H9 (cell line): Measurements from ENCODE around the gene CDH13. TPM values are rescaled to one million over a fixed set of nuclear protein-coding genes. Genes with fewer than 3 reads are reported as not detected.

Experiments used
- DNase-seq: peaks from one replicate; pipeline ENCODE4 v3.0.0-alpha.2; 2017
- H2AFZ ChIP-seq: one replicate; pipeline ENCODE4 v1.6.1; 2013; ENCODE audit warnings: mild to moderate bottlenecking, low read length, control low read depth, moderate library complexity
- H2AK5ac ChIP-seq: 2 replicates; pipeline ENCODE4 v1.6.1; 2013; ENCODE audit warnings: low read length, control low read depth, mixed read lengths; ENCODE audit not compliant: insufficient read length
- H2BK120ac ChIP-seq: one replicate; pipeline ENCODE4 v1.6.1; 2013; ENCODE audit warnings: low read depth, mild to moderate bottlenecking, low read length, control low read depth, inconsistent platforms; ENCODE audit not compliant: poor library complexity, severe bottlenecking
- H2BK12ac ChIP-seq: 2 replicates; pipeline ENCODE4 v1.6.1; 2013; ENCODE audit warnings: low read length, control low read depth, mixed read lengths, low read depth; ENCODE audit not compliant: insufficient read length
- H2BK15ac ChIP-seq: 2 replicates; pipeline ENCODE4 v1.6.1; 2013; ENCODE audit warnings: low read depth, low read length, control low read depth
- H2BK20ac ChIP-seq: one replicate; pipeline ENCODE4 v1.6.1; 2013; ENCODE audit warnings: low read depth, mild to moderate bottlenecking, low read length, control low read depth, inconsistent platforms; ENCODE audit not compliant: poor library complexity, severe bottlenecking
- H2BK5ac ChIP-seq: 2 replicates; pipeline ENCODE4 v1.6.1; 2013; ENCODE audit warnings: low read length, control low read depth, mixed read lengths; ENCODE audit not compliant: insufficient read length
- H3K14ac ChIP-seq: 2 replicates; pipeline ENCODE4 v1.6.1; 2013; ENCODE audit warnings: low read length, control low read depth; ENCODE audit not compliant: insufficient read depth
- H3K18ac ChIP-seq: 2 replicates; pipeline ENCODE4 v1.6.1; 2013; ENCODE audit warnings: low read depth, mild to moderate bottlenecking, mixed read lengths, low read length, control low read depth; ENCODE audit not compliant: insufficient read length
- H3K23ac ChIP-seq: 2 replicates; pipeline ENCODE4 v1.6.1; 2013; ENCODE audit warnings: low read length, control low read depth, mixed read lengths, low read depth; ENCODE audit not compliant: insufficient read length
- H3K23me2 ChIP-seq: 2 replicates; pipeline ENCODE4 v1.6.1; 2013; ENCODE audit warnings: low read depth, mild to moderate bottlenecking, mixed read lengths, low read length, control low read depth; ENCODE audit not compliant: insufficient read length, poor library complexity, severe bottlenecking
- H3K27ac ChIP-seq: 2 replicates; pipeline ENCODE4 v1.5.1; 2013; ENCODE audit warnings: low read length, control low read depth, mixed read lengths, low read depth; ENCODE audit not compliant: insufficient read length
- H3K27me3 ChIP-seq: 2 replicates; pipeline ENCODE4 v1.6.1; 2013; ENCODE audit warnings: low read length, control low read depth, inconsistent platforms; ENCODE audit not compliant: insufficient read depth
- H3K4ac ChIP-seq: 2 replicates; pipeline ENCODE4 v1.6.1; 2013; ENCODE audit warnings: low read depth, mild to moderate bottlenecking, control low read depth, inconsistent platforms, low read length, moderate library complexity
- H3K4me1 ChIP-seq: 2 replicates; pipeline ENCODE4 v1.6.1; 2013; ENCODE audit warnings: low read length, control low read depth, inconsistent platforms; ENCODE audit not compliant: insufficient read depth
- H3K4me2 ChIP-seq: 2 replicates; pipeline ENCODE4 v1.6.1; 2013; ENCODE audit warnings: low read length, control low read depth, mixed read lengths; ENCODE audit not compliant: insufficient read length, insufficient read depth
- H3K56ac ChIP-seq: 2 replicates; pipeline ENCODE4 v1.6.1; 2013; ENCODE audit warnings: low read depth, mild to moderate bottlenecking, mixed read lengths, low read length, control low read depth; ENCODE audit not compliant: insufficient read length
- H3K79me1 ChIP-seq: 2 replicates; pipeline ENCODE4 v1.6.1; 2013; ENCODE audit warnings: low read depth, mild to moderate bottlenecking, moderate library complexity, low read length, control low read depth, inconsistent platforms; ENCODE audit not compliant: insufficient read depth, poor library complexity, severe bottlenecking
- H3K79me2 ChIP-seq: 2 replicates; pipeline ENCODE4 v1.6.1; 2013; ENCODE audit warnings: low read length, control low read depth, inconsistent platforms; ENCODE audit not compliant: insufficient read depth
- H3K9ac ChIP-seq: 2 replicates; pipeline ENCODE4 v1.6.1; 2013; ENCODE audit warnings: low read length, control low read depth, mixed read lengths; ENCODE audit not compliant: insufficient read length; ENCODE audit errors: extremely low read depth
- H3K9me3 ChIP-seq: one replicate; pipeline ENCODE4 v1.6.1; 2013; ENCODE audit warnings: low read depth, low read length, inconsistent platforms; ENCODE audit not compliant: control insufficient read depth
- H3T11ph ChIP-seq: one replicate; pipeline ENCODE4 v1.6.1; 2013; ENCODE audit warnings: mild to moderate bottlenecking, low read length, control low read depth, inconsistent platforms
- H4K20me1 ChIP-seq: one replicate; pipeline ENCODE4 v1.6.1; 2013; ENCODE audit not compliant: control insufficient read depth, insufficient read length, insufficient read depth
- H4K5ac ChIP-seq: 2 replicates; pipeline ENCODE4 v1.6.1; 2013; ENCODE audit warnings: low read depth, mild to moderate bottlenecking, mixed read lengths, low read length, control low read depth; ENCODE audit not compliant: insufficient read length
- H4K8ac ChIP-seq: replicated peaks from 2 replicates; pipeline ENCODE4 v1.6.1; 2013; ENCODE audit warnings: low read length, control low read depth, mixed read lengths, low read depth; ENCODE audit not compliant: insufficient read length
- H4K91ac ChIP-seq: 2 replicates; pipeline ENCODE4 v1.6.1; 2013; ENCODE audit warnings: low read depth, mild to moderate bottlenecking, moderate library complexity, mixed read lengths, low read length, control low read depth; ENCODE audit not compliant: insufficient read length
- H3K27ac Mint-ChIP-seq, 3 experiments: 2 replicates in 2 of 3; 3 replicates in 1 of 3; pipeline ENCODE4 v1.8.0; 2020 to 2021; ENCODE audit warnings: mixed read lengths in 3 of 3, mild to moderate bottlenecking in 1 of 3, moderate library complexity in 1 of 3
- H3K27me3 Mint-ChIP-seq: 2 replicates; pipeline ENCODE4 v1.8.0; 2021; ENCODE audit warnings: low read depth, mild to moderate bottlenecking, moderate library complexity, mixed read lengths
- H3K36me3 Mint-ChIP-seq, 3 experiments: 2 replicates in 2 of 3; 3 replicates in 1 of 3; pipeline ENCODE4 v1.8.0; 2020 to 2021; ENCODE audit warnings: low read depth in 3 of 3, mixed read lengths in 3 of 3; ENCODE audit not compliant: insufficient read depth in 1 of 3
- H3K4me1 Mint-ChIP-seq, 2 experiments: 2 replicates each; pipeline ENCODE4 v1.8.0; 2020; ENCODE audit warnings: mixed read lengths in 2 of 2
- H3K4me3 Mint-ChIP-seq, 2 experiments: 2 replicates in 1 of 2; 3 replicates in 1 of 2; pipeline ENCODE4 v1.8.0; 2020 to 2021; ENCODE audit warnings: mild to moderate bottlenecking in 2 of 2, mixed read lengths in 2 of 2, moderate library complexity in 1 of 2
- H3K9me3 Mint-ChIP-seq, 2 experiments: 2 replicates in 1 of 2; 3 replicates in 1 of 2; pipeline ENCODE4 v1.8.0; 2020; ENCODE audit warnings: mild to moderate bottlenecking in 2 of 2, mixed read lengths in 2 of 2, moderate library complexity in 1 of 2
- WGBS: extraction: QIAGEN DNeasy Blood & Tissue Kit; methylation state at CpG from one replicate; pipeline ENCODE4 v1.1.7; 2013; ENCODE audit warnings: missing lambda C conversion rate, low lambda C conversion rate, mixed read lengths; ENCODE audit not compliant: insufficient read length; ENCODE audit errors: extremely low coverage; 5-methylcytosine and 5-hydroxymethylcytosine counted together
- total RNA-seq: library from RNA; stranded (reverse); gene quantifications from 2 replicates; pipeline ENCODE4 v1.2.1, GENCODE V29; 2021
- TF ChIP-seq, protein P1 (sequence below): fragments of 200-600 bp; sonication (generic); conservative IDR thresholded peaks from 3 replicates; pipeline ENCODE4 v1.8.0; 2021; ENCODE audit warnings: antibody characterized with exemption, mild to moderate bottlenecking

CDH13 gene
- total RNA-seq, 1 experiment from 2014 or later, result 1.5 TPM

DNA sequence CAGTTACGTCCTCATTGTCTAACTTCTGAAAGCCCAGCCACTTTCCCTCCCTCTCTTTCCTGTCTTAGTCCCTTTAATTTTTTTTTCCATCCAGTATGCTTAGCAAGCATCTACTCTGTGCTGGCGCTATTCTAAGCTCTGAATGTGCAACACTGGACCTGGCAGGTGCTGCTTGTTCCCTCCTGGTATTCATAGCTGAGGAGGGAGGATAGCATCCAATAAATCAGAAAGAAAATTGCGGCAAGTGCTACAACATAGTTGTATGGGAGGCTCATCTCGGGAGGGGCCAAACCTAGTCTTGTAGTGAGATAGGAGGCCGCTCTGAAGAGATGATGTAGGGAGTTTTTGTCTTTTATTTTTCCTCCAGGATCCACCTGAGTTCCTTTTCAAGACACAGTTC, 723.7 kb downstream of the CDH13 start:
- H3T11ph ChIP-seq, result no peak overlapping the region
- no peak overlapping the region for H2BK5ac ChIP-seq
- H3K36me3 Mint-ChIP-seq, result no peaks in the 10 kb centered on the region
- no peak overlapping the region for H4K91ac ChIP-seq
- no peaks in the 10 kb centered on the region for H3K4me1 ChIP-seq
- H4K5ac ChIP-seq, result no peak overlapping the region
- DNase-seq, result no peak
- H2BK15ac ChIP-seq, result no peak overlapping the region
- H3K56ac ChIP-seq, result no peak overlapping the region
- no peak overlapping the region for H3K18ac ChIP-seq
- H3K9me3 Mint-ChIP-seq, result no peaks in the 10 kb centered on the region
- no peak overlapping the region for H2BK12ac ChIP-seq
- peaks cover 6% of the 10 kb centered on the region in 2 experiments for H3K4me1 Mint-ChIP-seq
- H3K27me3 Mint-ChIP-seq, result no peaks in the 10 kb centered on the region; the same call in 1 of the 2 replicates
- TF ChIP-seq, protein P1, sequence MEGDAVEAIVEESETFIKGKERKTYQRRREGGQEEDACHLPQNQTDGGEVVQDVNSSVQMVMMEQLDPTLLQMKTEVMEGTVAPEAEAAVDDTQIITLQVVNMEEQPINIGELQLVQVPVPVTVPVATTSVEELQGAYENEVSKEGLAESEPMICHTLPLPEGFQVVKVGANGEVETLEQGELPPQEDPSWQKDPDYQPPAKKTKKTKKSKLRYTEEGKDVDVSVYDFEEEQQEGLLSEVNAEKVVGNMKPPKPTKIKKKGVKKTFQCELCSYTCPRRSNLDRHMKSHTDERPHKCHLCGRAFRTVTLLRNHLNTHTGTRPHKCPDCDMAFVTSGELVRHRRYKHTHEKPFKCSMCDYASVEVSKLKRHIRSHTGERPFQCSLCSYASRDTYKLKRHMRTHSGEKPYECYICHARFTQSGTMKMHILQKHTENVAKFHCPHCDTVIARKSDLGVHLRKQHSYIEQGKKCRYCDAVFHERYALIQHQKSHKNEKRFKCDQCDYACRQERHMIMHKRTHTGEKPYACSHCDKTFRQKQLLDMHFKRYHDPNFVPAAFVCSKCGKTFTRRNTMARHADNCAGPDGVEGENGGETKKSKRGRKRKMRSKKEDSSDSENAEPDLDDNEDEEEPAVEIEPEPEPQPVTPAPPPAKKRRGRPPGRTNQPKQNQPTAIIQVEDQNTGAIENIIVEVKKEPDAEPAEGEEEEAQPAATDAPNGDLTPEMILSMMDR, result no peak
- no peak overlapping the region for H4K8ac ChIP-seq
- no peaks in the 10 kb centered on the region for H3K79me1 ChIP-seq
- no peaks in the 10 kb centered on the region for H3K9me3 ChIP-seq
- no peak overlapping the region for H3K27ac Mint-ChIP-seq
- no peak overlapping the region for H2AFZ ChIP-seq
- no CpG with 5 or more reads among the region's 5 CpGs for WGBS
- H3K4ac ChIP-seq, result no peak overlapping the region
- H3K9ac ChIP-seq, result no peak overlapping the region
- H3K14ac ChIP-seq, result no peak overlapping the region
- no peaks in the 10 kb centered on the region for H3K79me2 ChIP-seq
- no peak overlapping the region for H3K4me3 Mint-ChIP-seq
- H4K20me1 ChIP-seq, result no peaks in the 10 kb centered on the region
- H3K23me2 ChIP-seq, result no peaks in the 10 kb centered on the region
- H2AK5ac ChIP-seq, result no peak overlapping the region
- no peaks in the 10 kb centered on the region for H3K27me3 ChIP-seq
- H3K23ac ChIP-seq, result no peak overlapping the region
- H2BK120ac ChIP-seq, result no peak overlapping the region
- no peak overlapping the region for H3K4me2 ChIP-seq
- no peak overlapping the region for H3K27ac ChIP-seq
- no peak overlapping the region for H2BK20ac ChIP-seq
